Measurements from ENCODE around the gene NQO2.

- TF ChIP-seq ZNF274 (IDR thresholded peaks at IDR 0.05; ENCODE audit: low read depth, low read length): no peak
- TF ChIP-seq YY1 (IDR thresholded peaks at IDR 0.05; ENCODE audit: insufficient read depth, insufficient read length): no peak
- no peak for TF ChIP-seq SUZ12 (IDR thresholded peaks at IDR 0.05; ENCODE audit: extremely low read depth, insufficient read depth, insufficient read length)
Measured at GRCh38 chr6:3061501-3061941, 61.8 kb downstream of the NQO2 start.

Measured in NT2/D1 (cell line).